Measurements from ENCODE around the gene GNG7.
"Not testable (repeated sequence)": the region's sequence is repeated elsewhere in the genome, so short reads cannot be mapped to it uniquely, and the experiment has no call there.

GNG7 gene

DNA sequence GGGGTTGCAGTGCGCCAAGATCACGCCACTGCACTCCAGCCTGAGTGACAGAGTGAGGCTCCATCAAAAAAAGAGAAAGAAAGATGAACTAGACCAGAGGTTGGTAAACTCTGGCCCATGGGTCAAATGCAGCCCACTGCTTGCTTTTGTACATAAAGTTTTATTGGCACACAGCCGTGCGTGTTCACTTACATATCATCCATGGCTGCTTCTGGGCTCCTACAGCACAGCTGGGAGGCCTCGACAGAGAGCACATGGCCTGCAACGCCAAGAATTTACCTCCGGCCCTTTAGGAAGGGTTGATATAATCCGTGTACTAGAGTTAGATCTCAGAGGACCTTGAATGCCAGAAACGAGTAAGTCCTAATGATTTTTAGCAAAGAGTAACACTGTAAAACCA is 46.0 kb downstream of the GNG7 start:
- Histone ChIP-seq H3K4me3 (ENCODE audit: low read length) (no peak overlapping the region), H3K27me3 (ENCODE audit: low read depth, low read length) (0 out of 2 replicates have a peak, but pooled peaks cover 3% of the 10 kb centered on the region), H3K9ac (ENCODE audit: low read length) (no peak overlapping the region), H3K4me2 (ENCODE audit: low read length) (no peak overlapping the region), H3K36me3 (replicated peaks; ENCODE audit: low read depth, low read length) (no peaks in the 10 kb centered on the region), H3K27ac (ENCODE audit: low read length) (no peak overlapping the region), H3K4me1 (ENCODE audit: low read length) (peaks cover 4% of the 10 kb centered on the region; the same call in 1 of the 2 replicates), H3K79me2 (ENCODE audit: low read length) (no peaks in the 10 kb centered on the region), H2AFZ (ENCODE audit: low read depth, low read length) (no peak overlapping the region), H3K9me3 (ENCODE audit: insufficient read depth, low read length) (no peaks in the 10 kb centered on the region), H4K20me1 (ENCODE audit: insufficient read depth, low read length) (no peaks in the 10 kb centered on the region)
- TF ChIP-seq, protein P1, sequence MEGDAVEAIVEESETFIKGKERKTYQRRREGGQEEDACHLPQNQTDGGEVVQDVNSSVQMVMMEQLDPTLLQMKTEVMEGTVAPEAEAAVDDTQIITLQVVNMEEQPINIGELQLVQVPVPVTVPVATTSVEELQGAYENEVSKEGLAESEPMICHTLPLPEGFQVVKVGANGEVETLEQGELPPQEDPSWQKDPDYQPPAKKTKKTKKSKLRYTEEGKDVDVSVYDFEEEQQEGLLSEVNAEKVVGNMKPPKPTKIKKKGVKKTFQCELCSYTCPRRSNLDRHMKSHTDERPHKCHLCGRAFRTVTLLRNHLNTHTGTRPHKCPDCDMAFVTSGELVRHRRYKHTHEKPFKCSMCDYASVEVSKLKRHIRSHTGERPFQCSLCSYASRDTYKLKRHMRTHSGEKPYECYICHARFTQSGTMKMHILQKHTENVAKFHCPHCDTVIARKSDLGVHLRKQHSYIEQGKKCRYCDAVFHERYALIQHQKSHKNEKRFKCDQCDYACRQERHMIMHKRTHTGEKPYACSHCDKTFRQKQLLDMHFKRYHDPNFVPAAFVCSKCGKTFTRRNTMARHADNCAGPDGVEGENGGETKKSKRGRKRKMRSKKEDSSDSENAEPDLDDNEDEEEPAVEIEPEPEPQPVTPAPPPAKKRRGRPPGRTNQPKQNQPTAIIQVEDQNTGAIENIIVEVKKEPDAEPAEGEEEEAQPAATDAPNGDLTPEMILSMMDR (IDR thresholded peaks at IDR 0.05; ENCODE audit: low read depth, low read length): no peak
- no peak for TF ChIP-seq EZH2phosphoT487 (IDR thresholded peaks at IDR 0.05; ENCODE audit: low read depth)

DNA sequence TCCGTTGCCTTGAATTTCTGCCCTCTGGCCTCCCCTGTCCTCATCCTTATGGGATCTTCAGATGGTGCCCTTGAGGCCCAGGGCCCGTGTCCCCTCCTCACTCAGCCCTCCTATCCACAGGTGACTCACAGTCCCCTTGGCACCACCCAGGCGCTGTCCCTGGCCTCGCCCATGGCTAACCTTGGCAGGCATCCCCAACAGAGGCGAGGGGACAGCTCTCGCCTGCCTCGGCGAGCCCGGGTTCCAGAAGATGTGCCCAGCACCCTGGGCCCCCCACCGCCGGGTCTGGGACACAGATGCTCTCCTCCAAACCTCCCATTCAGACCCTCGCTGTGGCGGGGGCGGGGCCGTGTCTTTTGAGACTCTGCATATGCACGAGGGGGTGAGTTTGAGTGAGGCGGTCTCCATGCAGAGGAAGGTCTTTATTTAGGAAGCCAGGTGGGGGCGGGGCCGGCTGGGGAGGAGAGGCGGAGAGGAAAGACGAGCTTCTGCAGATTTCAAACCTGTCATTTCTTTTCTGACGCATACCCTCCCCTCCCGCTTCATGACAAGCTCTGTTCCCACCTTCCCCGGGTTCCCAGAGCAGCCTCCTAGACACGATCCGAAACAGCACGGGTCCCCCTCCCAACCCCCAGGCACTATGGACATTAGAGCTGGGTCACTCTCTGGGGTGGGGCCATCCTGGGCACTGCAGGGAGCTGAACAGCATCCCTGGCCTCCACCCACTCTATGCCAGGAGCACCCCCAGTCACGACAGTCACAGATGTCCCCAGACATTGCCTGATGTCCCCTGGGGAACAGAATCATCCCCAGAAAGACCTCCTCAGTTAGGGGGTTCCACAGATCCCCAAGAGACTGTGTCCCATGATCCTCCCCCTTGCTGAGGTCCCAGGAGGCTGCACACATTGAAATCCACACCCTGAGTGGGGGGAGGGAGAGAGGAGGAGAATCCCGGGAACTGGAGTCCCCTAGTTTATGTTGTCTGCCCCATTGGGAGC is 48.5 kb downstream of the GNG7 start:
- TF ChIP-seq, protein P1 (IDR thresholded peaks at IDR 0.05; ENCODE audit: low read depth, low read length): no peak
- no peak for TF ChIP-seq EZH2phosphoT487 (IDR thresholded peaks at IDR 0.05; ENCODE audit: low read depth)
- Histone ChIP-seq H3K4me1 (ENCODE audit: low read length) (peaks cover 4% of the 10 kb centered on the region; the same call in 1 of the 2 replicates), H3K36me3 (replicated peaks; ENCODE audit: low read depth, low read length) (no peaks in the 10 kb centered on the region), H3K4me2 (ENCODE audit: low read length) (no peak overlapping the region), H3K79me2 (ENCODE audit: low read length) (no peaks in the 10 kb centered on the region), H4K20me1 (ENCODE audit: insufficient read depth, low read length) (no peaks in the 10 kb centered on the region), H3K4me3 (ENCODE audit: low read length) (no peak overlapping the region), H3K9ac (ENCODE audit: low read length) (no peak overlapping the region), H3K9me3 (ENCODE audit: insufficient read depth, low read length) (no peaks in the 10 kb centered on the region), H3K27me3 (ENCODE audit: low read depth, low read length) (0 out of 2 replicates have a peak, but pooled peaks cover 3% of the 10 kb centered on the region), H2AFZ (ENCODE audit: low read depth, low read length) (no peak overlapping the region), H3K27ac (ENCODE audit: low read length) (no peak overlapping the region)

DNA sequence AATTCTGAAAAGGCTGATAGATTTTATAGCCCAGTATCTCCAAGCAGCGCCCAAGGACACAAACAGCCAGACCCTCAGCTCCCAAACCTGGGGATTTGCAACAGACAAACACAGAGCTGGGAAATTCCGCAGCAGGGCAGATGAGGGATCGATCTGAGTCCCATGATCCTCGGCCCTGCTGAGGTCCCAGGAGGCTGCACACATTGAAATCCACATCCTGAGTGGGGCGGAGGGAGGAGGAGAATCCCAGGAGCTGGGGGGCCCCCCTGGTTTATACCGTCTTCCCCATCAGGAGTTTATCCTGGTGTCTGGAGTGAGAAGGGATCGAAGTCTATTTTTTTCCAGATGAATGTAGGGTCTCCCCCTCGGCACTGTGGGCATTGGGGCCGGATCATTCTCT is 49.3 kb downstream of the GNG7 start:
- H3K27me3 ChIP-seq (ENCODE audit: low read depth, low read length): 0 out of 2 replicates have a peak, but pooled peaks cover 3% of the 10 kb centered on the region
- TF ChIP-seq EZH2phosphoT487 (IDR thresholded peaks at IDR 0.05; ENCODE audit: low read depth): no peak
- TF ChIP-seq, protein P1 (IDR thresholded peaks at IDR 0.05; ENCODE audit: low read depth, low read length): no peak
- H3K36me3 ChIP-seq (replicated peaks; ENCODE audit: low read depth, low read length): no peaks in the 10 kb centered on the region
- no peaks in the 10 kb centered on the region for H3K79me2 ChIP-seq (ENCODE audit: low read length)
- H3K4me1 ChIP-seq (ENCODE audit: low read length): peaks cover 4% of the 10 kb centered on the region; the same call in 1 of the 2 replicates
- H3K27ac ChIP-seq (ENCODE audit: low read length): no peak overlapping the region
- H2AFZ ChIP-seq (ENCODE audit: low read depth, low read length): no peak overlapping the region
- H3K9me3 ChIP-seq (ENCODE audit: insufficient read depth, low read length): no peaks in the 10 kb centered on the region
- H3K9ac ChIP-seq (ENCODE audit: low read length): no peak overlapping the region
- H3K4me2 ChIP-seq (ENCODE audit: low read length): no peak overlapping the region
- H3K4me3 ChIP-seq (ENCODE audit: low read length): no peak overlapping the region
- H4K20me1 ChIP-seq (ENCODE audit: insufficient read depth, low read length): no peaks in the 10 kb centered on the region

DNA sequence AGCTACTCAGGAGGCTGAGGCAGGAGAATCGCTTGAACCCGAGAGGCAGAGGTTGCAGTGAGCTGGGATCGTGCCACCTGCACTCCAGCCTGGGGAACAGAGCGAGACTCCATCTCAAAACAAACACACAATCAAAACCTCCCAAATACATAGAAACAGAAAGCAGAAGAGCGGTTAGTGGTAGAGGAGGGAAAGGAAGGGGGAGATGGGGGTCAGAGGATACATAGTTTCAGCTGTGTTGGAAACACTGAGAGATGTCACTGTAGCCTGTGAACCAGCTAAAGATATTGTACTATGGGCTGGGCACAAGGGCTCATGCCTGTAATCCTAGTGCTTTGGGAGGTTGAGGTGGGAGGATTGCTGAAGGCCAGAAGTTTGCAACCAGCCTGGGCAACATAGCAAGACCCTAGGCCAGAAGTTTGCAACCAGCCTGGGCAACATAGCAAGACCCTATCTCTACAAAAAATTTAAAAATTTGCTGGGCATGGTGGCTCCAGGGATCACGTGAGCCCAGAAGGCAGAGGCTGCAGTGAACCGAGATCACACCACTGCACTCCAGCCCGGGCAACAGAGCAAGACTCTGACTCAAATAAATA is 49.9 kb downstream of the GNG7 start:
- no peaks in the 10 kb centered on the region for H3K79me2 ChIP-seq (ENCODE audit: low read length)
- no peaks in the 10 kb centered on the region for H4K20me1 ChIP-seq (ENCODE audit: insufficient read depth, low read length)
- peaks cover 4% of the 10 kb centered on the region; the same call in 1 of the 2 replicates for H3K4me1 ChIP-seq (ENCODE audit: low read length)
- no peaks in the 10 kb centered on the region for H3K36me3 ChIP-seq (replicated peaks; ENCODE audit: low read depth, low read length)
- 0 out of 2 replicates have a peak overlapping the region, but pooled peaks have one; percentile 5 for H2AFZ ChIP-seq (ENCODE audit: low read depth, low read length)
- H3K27ac ChIP-seq (ENCODE audit: low read length): no peak overlapping the region
- 0 out of 2 replicates have a peak, but pooled peaks cover 3% of the 10 kb centered on the region for H3K27me3 ChIP-seq (ENCODE audit: low read depth, low read length)
- no peaks in the 10 kb centered on the region for H3K9me3 ChIP-seq (ENCODE audit: insufficient read depth, low read length)
- H3K4me2 ChIP-seq (ENCODE audit: low read length): no peak overlapping the region
- H3K9ac ChIP-seq (ENCODE audit: low read length): no peak overlapping the region
- H3K4me3 ChIP-seq (ENCODE audit: low read length): no peak overlapping the region
- TF ChIP-seq, protein P1 (IDR thresholded peaks at IDR 0.05; ENCODE audit: low read depth, low read length): no peak
- no peak for TF ChIP-seq EZH2phosphoT487 (IDR thresholded peaks at IDR 0.05; ENCODE audit: low read depth)

DNA sequence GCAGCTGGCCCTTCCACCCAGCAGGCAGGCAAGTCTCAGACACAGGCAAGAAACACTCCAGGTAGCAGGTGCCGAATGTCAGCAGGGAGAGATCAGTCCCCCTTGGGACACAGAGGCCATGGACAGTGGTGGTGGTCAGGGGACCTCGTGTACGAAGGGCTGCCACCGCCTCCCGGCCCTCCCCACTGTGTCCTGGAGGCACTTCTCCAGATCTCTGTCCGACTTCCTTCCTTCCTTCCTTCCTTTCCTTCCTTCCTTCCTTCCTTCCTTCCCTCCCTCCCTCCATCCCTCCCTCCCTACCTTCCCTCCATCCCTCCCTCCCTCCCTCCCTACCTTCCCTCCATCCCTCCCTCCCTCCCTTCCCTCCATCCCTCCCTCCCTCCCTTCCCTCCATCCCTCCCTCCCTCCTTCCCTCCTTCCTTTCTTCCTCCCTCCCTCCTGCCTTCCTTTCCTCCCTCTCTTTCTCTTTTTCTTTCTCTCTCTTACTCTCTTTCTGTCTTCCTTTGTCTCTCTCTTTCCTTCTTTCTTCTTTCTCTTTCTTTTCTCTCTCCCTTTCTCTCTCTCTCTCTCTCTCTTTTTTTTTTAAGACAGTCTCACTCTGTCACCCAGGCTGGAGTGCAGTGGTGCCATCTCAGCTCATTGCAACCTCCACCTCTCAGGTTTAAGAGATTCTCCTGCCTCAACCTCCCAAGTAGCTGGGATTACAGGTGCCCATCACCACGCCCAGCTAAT is 51.3 kb downstream of the GNG7 start:
- H3K9ac ChIP-seq (ENCODE audit: low read length); H3K27me3 ChIP-seq (ENCODE audit: low read depth, low read length); H3K36me3 ChIP-seq (replicated peaks; ENCODE audit: low read depth, low read length); H3K9me3 ChIP-seq (ENCODE audit: insufficient read depth, low read length); H3K79me2 ChIP-seq (ENCODE audit: low read length); H3K4me2 ChIP-seq (ENCODE audit: low read length); H3K4me1 ChIP-seq (ENCODE audit: low read length); H3K4me3 ChIP-seq (ENCODE audit: low read length); H4K20me1 ChIP-seq (ENCODE audit: insufficient read depth, low read length); H2AFZ ChIP-seq (ENCODE audit: low read depth, low read length); H3K27ac ChIP-seq (ENCODE audit: low read length): not testable (repeated sequence)
